Cardiac muscle cell (in vitro differentiated cells and primary cell): ENCODE results near the gene DLL1. TPM values are rescaled to one million over a fixed set of nuclear protein-coding genes. Genes with fewer than 3 reads are reported as not detected.

Source experiments
- DNase-seq, 2 donors: peaks; one replicate each; pipeline versions ENCODE4 v3.0.0 to v3.0.0-alpha.2; 2010 to 2017; ENCODE audit warnings: low read depth in 1 of 2, low spot score in 1 of 2
- H3K27ac ChIP-seq: fragments of 200-600 bp; sonication (generic); 2 replicates; pipeline ENCODE4 v1.5.1; 2016
- H3K27me3 ChIP-seq: fragments of 200-600 bp; sonication (generic); 2 replicates; pipeline ENCODE4 v1.6.0; 2016; ENCODE audit warnings: control low read depth
- H3K36me3 ChIP-seq: fragments of 200-600 bp; sonication (generic); 2 replicates; pipeline ENCODE4 v1.5.1; 2016; ENCODE audit warnings: control low read depth
- H3K4me1 ChIP-seq: fragments of 200-600 bp; sonication (generic); 2 replicates; pipeline ENCODE4 v1.8.1; 2017; ENCODE audit warnings: low read depth, mild to moderate bottlenecking, mixed run types
- H3K4me3 ChIP-seq: fragments of 200-600 bp; sonication (generic); 2 replicates; pipeline ENCODE4 v1.5.1; 2016; ENCODE audit warnings: mild to moderate bottlenecking
- H3K9me3 ChIP-seq: fragments of 200-600 bp; sonication (generic); 2 replicates; pipeline ENCODE4 v1.5.1; 2017; ENCODE audit warnings: low read depth, mild to moderate bottlenecking, control low read depth
- polyA plus RNA-seq: library from polyadenylated mRNA; unstranded; fragments of >200 nt; fragmentation: Nextera tagmentation; extraction: Ambion mirVana; gene quantifications from 2 replicates; pipeline ENCODE4 v1.2.1, GENCODE V29; 2016
- total RNA-seq: library from RNA; depleted of rRNA; stranded (reverse); fragments of >200 nt; gene quantifications from 2 replicates; pipeline ENCODE4 v1.2.3, GENCODE V29; 2016
- TF ChIP-seq, protein P1 (sequence below): IDR thresholded peaks from 2 replicates; pipeline ENCODE4 v1.5.1; 2012; ENCODE audit warnings: low read depth, mild to moderate bottlenecking, low read length

The DLL1 gene
- total and polyA plus RNA-seq, 2 experiments from 2014 or later = 2.2 to 4.3 TPM

DNA sequence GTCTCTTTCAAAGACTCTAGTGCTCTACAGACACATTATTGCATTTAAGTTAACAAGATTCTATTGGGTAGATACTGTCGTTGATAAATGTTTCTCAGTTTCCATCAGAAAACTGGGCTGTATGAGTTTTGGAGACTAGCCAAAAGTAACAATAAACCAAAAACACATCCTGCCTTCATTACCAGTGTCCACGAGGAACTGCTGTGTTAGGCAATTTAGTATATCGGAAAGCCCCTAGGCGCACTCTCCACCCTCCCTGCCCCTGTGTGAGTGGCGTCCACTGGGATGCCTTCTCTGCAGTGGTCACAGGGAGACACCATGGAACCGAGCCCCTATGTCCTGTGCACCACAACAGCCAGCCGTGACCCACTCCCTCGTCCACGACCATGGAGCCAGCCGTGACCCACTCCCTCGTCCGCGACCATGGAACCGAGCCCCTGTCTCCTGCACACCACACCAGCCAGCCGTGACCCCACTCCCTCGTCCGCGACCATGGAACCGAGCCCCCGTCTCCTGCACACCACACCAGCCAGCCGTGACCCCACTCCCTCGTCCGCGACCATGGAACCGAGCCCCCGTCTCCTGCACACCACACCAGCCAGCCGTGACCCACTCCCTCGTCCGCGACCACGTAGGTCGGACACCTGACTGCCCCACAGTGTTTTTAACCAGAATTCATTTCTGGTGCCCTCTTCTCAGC lies 35.3 kb downstream of the DLL1 start:
- DNase-seq = no peak
- TF ChIP-seq, protein P1, sequence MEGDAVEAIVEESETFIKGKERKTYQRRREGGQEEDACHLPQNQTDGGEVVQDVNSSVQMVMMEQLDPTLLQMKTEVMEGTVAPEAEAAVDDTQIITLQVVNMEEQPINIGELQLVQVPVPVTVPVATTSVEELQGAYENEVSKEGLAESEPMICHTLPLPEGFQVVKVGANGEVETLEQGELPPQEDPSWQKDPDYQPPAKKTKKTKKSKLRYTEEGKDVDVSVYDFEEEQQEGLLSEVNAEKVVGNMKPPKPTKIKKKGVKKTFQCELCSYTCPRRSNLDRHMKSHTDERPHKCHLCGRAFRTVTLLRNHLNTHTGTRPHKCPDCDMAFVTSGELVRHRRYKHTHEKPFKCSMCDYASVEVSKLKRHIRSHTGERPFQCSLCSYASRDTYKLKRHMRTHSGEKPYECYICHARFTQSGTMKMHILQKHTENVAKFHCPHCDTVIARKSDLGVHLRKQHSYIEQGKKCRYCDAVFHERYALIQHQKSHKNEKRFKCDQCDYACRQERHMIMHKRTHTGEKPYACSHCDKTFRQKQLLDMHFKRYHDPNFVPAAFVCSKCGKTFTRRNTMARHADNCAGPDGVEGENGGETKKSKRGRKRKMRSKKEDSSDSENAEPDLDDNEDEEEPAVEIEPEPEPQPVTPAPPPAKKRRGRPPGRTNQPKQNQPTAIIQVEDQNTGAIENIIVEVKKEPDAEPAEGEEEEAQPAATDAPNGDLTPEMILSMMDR = no peak
- H3K27ac ChIP-seq = no peak overlapping the region
- H3K4me3 ChIP-seq = no peak overlapping the region
- H3K27me3 ChIP-seq = no peaks in the 10 kb centered on the region
- H3K9me3 ChIP-seq = no peaks in the 10 kb centered on the region
- no peaks in the 10 kb centered on the region for H3K4me1 ChIP-seq
- no peaks in the 10 kb centered on the region for H3K36me3 ChIP-seq

DNA sequence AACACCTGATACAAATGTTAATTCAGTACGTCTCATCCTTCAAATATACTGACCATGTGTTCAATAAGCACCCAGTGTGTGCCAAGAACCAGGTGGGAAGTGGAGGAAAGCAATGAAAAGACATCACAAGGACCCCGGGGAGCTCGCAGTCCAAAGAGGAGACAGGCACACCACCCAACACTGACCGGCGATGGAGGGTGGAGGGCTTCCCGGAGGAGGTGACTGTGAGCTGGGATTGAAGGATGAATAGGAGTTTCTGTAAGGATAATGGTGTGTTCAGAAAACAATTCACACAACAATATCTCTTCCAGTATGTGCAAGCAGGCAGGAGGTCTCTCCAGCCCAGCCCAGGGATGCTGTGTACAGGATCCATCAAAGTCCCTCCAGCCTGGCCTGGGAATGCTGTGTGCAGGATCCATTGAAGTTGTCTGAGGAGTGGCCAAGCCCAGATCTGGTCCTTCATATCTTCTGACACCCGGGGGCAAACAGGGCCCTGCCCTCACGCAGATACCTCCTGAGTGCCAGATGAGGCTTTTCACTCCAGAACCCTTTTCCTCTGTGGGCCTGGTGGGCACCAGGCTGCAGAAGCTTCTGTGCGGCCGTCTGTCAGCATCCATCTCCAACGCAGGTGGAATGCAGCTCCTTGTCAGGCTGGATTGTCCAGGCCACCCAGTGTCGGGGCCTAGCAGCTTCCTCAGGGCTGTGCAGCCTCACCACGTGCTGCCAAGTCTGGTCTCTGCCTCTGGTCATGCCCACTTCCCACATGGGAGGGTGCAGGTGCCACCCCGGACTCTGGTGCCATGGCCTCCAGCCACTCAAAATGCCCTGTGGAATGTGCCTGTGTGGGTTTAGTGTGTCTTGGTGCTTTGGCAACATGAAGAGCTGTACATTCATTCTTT lies 36.3 kb downstream of the DLL1 start:
- Histone ChIP-seq H3K27me3 (no peaks in the 10 kb centered on the region), H3K4me1 (no peaks in the 10 kb centered on the region), H3K27ac (no peak overlapping the region), H3K36me3 (no peaks in the 10 kb centered on the region), H3K9me3 (no peaks in the 10 kb centered on the region), H3K4me3 (no peak overlapping the region)
- DNase-seq = no peak
- TF ChIP-seq, protein P1 = no peak

DNA sequence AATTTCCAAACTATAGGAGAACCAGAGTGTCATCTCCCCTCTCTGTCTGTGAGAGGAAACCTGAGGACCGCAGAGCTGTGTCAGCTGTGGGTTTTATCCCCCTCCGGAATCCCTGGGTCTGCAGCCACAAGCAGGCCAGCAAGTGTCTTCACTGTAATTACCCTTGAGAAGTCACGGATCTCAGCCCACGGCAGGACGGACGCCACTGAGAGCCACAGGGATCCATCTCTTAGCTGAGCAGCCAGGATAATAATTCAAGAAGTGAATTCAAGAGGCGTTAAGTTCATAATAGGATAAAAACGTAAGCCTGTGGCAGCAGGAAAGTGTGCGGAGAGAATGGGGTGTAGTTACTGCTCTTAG lies 37.0 kb downstream of the DLL1 start:
- no peak overlapping the region for H3K4me3 ChIP-seq
- H3K36me3 ChIP-seq = no peaks in the 10 kb centered on the region
- no peak overlapping the region for H3K27ac ChIP-seq
- no peaks in the 10 kb centered on the region for H3K9me3 ChIP-seq
- H3K27me3 ChIP-seq = no peaks in the 10 kb centered on the region
- DNase-seq = no peak
- TF ChIP-seq, protein P1 = no peak
- no peaks in the 10 kb centered on the region for H3K4me1 ChIP-seq

DNA sequence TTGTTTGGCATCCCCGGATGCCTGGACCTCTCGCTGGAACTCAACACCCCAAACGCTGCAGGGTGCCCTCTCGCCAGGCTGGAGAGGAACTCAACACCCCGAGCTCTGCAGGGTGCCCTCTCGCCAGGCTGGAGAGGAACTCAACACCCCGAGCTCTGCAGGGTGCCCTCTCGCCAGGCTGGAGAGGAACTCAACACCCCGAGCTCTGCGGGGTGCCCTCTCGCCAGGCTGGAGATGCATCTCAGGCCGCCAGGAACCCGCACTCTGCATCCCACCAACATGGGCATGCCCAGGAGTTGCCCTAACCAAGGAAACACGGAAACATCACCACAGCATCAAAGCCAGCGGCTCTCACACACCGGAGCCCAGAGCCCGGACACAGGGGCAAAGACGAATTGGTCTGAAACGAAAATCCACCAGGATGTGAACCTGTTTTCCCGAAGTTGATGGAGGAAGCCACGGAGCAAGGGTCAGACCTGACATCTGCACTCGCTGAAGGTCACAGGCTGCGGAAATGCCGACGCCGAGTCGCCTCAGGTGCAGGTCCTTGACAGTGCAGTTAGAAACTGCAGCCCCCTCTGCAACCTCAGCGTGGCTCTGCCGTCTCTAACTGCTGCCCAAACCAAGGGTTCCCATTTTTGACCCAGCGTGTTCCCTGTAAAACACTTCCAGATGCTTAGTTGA lies 37.5 kb downstream of the DLL1 start:
- Histone ChIP-seq H3K4me1 (no peaks in the 10 kb centered on the region), H3K36me3 (no peaks in the 10 kb centered on the region), H3K27me3 (no peaks in the 10 kb centered on the region), H3K9me3 (no peaks in the 10 kb centered on the region), H3K4me3 (no peak overlapping the region), H3K27ac (no peak overlapping the region)
- TF ChIP-seq, protein P1 = no peak
- DNase-seq = no peak

DNA sequence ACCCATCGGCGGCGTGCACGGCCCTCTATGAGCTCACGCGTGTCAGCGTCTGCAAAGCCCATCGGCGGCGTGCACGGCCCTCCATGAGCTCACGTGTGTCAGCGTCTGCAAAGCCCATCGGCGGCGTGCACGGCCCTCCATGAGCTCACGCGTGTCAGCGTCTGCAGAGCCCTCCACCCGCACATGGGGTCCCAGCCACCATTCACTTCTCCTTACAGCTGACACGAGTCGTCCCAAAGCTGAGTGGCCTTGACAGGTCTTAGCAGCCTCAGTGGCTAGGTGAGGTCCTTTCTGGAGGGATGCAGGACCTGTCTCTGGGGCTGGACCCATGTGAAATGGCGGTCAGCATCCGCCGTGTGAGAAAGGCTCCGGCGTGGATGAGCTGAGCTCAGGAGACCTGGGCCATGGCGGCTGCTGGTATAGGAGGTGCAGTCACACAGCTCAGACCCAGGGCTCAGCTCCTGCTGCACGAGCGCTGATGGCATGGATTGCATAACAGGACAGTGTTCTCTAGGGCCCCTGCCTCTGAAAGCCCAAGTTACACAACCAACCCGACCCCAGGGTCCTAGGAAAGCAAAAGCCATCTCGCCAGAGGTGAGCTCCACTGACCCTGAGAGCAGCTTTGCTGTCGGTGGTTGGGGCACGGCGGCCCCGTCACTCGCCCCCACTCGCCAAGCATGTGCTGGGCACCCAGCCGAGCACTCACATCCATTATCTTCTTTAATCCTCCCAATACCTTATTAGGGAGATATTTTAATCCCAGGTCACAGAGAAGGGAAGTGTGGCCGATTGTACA lies 38.9 kb downstream of the DLL1 start:
- Histone ChIP-seq H3K27me3 (no peaks in the 10 kb centered on the region), H3K9me3 (no peaks in the 10 kb centered on the region), H3K4me3 (no peak overlapping the region), H3K36me3 (no peaks in the 10 kb centered on the region), H3K4me1 (peaks cover 4% of the 10 kb centered on the region), H3K27ac (no peak overlapping the region)
- no peak for DNase-seq
- TF ChIP-seq, protein P1 = no peak
